ENCODE measurements around the gene ZNF800.
A peak's percentile ranks its signal among the peaks of the same experiment; 100 is the strongest.
"Not testable (repeated sequence)": the region's sequence is repeated elsewhere in the genome, so short reads cannot be mapped to it uniquely, and the experiment has no call there.

The ZNF800 gene, protein sequence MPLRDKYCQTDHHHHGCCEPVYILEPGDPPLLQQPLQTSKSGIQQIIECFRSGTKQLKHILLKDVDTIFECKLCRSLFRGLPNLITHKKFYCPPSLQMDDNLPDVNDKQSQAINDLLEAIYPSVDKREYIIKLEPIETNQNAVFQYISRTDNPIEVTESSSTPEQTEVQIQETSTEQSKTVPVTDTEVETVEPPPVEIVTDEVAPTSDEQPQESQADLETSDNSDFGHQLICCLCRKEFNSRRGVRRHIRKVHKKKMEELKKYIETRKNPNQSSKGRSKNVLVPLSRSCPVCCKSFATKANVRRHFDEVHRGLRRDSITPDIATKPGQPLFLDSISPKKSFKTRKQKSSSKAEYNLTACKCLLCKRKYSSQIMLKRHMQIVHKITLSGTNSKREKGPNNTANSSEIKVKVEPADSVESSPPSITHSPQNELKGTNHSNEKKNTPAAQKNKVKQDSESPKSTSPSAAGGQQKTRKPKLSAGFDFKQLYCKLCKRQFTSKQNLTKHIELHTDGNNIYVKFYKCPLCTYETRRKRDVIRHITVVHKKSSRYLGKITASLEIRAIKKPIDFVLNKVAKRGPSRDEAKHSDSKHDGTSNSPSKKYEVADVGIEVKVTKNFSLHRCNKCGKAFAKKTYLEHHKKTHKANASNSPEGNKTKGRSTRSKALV

DNA sequence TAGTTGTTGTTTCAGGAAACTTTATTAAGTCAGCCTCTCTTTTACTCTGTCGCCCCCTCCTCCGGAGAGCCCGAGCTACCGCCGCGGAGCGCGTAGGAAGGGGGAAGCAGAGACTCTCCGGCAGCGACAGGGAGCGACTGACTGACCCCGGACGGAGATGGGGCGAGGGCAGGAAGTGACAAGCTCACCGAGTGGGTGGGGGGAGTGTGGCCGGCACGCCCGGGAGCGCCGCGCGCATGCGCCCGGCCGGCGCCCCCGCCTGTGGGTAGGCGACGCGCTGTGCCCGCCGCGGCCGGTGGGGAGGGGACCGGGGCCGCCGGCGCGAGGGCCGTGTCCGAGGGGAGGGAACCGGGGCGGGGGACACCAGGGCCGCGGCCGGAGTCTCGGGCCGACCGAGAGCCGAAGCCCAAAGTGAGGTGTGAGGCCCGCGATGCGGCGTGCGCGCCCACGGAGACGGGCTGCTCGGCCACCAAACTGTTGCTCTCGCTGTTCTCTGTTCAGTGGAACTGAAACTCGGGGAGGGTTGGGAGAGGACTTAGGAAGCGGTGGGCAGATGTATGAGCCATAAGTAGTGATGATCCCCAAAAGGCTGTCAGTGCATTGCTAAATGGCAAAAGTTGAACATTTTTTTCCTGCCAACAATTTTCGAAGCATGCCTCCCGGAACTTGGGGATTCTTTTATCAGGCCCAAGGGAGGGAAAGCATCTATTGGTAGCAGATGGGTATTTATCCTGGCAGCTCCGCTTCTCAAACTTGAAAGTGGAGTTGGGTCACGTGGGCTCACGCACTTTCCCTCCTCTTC is at the start of gene ZNF800:
ZNF800 (minus strand) TSS at position 143 of the 802 bp plus-strand sequence. CDS start 1,151 bp downstream, outside the sequence.
- peak; percentile 75 for DNase-seq (ENCODE audit: low read depth)

DNA sequence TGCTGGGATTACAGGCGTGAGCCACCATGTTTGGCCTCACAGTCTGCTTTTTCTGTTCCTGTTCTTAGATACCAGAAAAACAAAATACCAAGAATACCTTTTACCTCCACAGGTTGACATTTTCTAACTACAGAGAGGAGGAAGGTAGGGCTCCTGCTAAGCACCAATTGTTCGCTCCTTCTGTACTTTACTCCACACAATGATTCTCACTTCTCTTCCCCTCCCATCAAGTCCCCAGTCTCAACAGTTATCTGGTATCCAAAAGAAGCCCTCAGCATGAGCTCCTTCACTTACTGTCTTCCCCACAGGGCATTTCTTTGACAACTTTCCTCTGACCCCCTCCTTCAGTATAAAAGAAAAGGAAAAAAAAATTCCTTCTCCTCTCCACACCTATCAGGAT is 47.7 kb upstream of the ZNF800 start:
- DNase-seq (ENCODE audit: low read depth) = no peak

DNA sequence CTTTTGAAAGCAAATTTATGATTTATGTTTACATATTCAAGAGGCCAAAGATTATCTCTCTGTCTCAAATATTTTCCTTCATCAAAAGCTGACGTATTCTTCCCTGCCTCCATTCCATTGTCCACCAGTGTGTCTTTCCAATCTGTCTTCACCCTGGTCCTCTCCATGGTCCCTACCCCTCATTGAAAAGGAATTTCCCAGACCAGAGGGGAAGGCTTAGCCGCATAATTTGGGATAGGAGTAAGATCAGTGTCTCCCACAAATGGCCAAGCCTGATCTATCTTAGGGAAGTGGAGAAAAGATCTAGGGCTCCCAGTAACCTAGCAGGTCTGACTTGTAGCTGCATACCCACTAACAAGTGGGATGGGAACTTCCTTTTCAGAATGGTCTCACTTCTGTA is 46.3 kb upstream of the ZNF800 start:
- DNase-seq (ENCODE audit: low read depth) = no peak

DNA sequence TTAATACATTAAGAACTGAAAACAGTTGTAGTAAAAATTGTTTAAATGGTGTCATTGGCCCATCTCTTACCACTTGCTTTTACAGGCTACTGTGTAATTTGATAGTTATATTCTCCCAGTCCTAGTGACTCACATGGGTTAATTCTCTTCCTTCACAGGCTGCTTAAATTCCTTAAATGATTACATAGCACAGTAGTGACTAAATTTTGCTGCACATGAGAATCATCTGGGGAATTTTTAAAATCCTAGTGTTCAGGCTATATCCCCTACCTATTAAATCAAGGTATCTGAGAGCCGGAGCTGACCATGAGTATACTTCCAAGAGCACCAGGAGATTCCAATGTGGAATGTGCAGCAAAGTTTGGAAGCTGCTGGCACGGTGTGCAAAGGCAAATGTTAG is 45.3 kb upstream of the ZNF800 start:
- DNase-seq (ENCODE audit: low read depth) = peak; percentile 8

DNA sequence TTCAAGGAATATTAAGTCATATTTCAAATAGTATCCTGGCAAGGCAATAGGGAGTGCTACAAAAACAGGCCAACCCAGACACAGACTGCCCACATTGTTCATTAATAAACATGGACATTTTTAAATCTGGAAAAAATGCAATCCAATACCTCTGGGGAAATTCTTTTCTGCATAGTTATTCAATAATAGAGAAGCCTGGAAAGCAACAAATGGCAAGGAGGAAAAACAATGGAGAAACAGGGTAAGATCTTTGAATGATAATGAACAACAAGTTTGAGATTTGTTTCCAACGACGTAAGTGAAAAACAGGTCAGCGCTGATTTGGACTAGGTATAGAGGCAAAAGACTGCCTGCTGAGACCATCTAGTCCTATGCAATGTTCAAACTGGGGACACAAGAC is 44.7 kb upstream of the ZNF800 start:
- no peak for DNase-seq (ENCODE audit: low read depth)

DNA sequence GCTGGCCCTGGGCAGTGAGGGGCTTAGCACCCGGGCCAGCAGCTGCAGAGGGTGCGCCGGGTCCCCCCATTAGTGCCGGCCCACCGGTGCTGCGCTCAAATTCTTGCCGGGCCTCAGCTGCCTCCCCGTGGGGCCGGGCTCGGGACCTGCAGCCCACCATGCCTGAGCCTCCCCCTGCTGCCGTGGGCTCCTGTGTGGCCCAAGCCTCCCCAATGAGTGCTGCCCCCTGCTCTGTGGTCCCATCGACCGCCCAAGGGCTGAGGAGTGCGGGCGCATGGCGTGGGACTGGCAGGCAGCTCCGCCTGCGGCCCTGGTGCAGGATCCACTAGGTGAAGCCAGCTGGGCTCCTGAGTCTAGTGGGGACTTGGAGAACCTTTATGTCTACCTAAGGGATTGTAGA is 36.8 kb upstream of the ZNF800 start:
- not testable (repeated sequence) for DNase-seq (ENCODE audit: low read depth)

DNA sequence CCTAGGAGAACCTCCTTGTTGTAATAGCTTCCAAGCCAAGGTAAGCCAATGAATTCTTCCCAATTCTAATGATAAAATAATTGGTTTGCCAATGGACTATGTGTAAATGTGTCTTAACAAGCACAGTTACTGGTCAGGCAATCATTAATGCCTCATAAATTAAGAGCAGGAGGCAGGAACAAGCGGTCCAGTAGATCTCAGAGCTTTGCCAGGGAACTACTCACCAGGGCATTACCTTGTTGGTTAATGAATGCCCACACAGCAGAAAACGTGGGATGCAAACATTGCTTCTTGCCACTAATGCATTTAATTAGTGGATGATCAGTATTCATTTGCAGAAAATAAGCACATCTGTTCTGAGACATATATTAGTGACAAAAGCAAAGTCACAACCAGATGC is 26.7 kb upstream of the ZNF800 start:
- DNase-seq (ENCODE audit: low read depth) = no peak

DNA sequence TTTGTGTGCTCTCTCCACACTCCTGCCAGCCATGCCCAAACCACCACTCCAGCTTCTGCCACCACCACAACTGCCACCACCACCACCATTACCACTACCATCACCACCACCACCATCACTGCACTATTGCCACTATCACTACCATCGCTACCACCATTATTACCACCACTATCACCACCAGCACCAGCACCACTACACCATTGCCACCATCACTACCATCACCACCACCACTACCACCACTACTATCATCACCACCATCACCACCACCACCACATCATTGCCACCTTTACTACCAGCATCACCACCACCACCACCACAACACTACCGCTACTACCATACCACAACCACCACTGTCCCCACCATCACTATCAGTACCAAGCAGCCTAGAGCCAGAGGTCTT is 26.0 kb upstream of the ZNF800 start:
- no peak for DNase-seq (ENCODE audit: low read depth)

DNA sequence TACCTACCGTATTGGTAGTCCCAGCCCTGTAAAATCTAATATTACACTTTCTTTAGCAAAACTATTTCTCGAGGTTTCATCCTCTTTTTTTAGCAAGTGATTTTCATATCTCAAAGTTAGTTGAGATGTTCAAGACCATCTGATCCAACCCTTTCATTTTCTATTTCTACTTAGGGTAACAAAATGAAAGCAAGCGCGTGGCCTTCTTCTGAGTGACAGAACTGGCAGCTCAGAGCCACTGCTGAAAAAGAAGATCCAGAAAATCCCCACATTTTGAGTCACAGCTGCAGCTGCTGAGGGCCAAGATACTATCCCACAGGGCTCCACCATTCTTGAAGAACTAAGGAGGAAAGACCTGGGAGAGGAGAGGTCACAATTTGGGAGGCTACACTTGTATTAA is 24.8 kb upstream of the ZNF800 start:
- no peak for DNase-seq (ENCODE audit: low read depth)

DNA sequence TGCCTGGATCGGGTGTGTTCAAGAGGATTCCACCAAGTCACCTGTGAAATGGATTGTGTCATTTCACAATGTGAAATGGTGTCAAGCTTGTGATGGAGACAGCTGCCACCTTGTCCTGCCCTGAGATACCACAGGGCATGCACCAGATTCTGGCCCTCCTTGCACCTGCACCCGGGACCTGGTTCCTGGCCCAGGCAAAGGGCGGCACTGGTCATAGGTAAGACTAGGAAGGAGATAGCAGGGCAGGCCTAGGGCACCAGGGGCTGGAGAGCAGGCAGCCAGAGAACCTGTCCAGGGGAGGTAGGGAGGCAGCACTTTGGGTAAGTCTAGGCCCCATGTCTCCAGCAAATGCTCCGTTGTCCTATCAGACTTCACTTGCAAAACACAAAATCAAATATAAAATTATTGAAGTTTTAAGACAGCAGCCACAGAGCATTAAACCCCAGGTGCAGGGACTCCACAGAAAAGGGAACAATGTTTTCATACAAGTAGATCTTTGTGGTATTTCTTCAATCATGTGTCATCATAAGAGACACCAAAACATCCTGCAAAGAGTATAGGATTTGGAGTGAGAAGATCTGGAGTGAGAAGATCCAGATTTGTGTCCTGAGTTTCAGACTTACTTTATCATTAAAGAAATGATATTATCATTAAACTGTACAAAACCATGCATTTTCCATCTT is 22.7 kb upstream of the ZNF800 start:
- no peak for DNase-seq (ENCODE audit: low read depth)

DNA sequence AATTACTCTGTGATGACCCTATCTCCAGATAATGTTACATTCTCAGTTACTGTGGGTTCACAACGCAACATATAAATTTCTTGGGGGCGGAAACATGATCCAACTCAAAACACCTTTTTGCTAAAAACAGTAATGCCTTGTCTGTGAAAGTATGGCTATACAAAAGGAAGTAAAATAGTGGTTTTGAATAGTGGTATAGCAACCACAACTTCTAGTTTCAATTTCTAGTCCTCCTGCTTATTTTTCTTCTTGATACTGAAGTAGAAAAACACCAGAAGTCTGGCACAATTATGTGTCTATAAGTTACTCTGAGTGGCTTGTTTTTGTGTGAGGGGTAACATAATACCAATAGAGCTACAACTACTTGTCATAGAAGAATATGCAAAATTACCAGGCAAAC is 21.5 kb upstream of the ZNF800 start:
- DNase-seq (ENCODE audit: low read depth) = no peak

DNA sequence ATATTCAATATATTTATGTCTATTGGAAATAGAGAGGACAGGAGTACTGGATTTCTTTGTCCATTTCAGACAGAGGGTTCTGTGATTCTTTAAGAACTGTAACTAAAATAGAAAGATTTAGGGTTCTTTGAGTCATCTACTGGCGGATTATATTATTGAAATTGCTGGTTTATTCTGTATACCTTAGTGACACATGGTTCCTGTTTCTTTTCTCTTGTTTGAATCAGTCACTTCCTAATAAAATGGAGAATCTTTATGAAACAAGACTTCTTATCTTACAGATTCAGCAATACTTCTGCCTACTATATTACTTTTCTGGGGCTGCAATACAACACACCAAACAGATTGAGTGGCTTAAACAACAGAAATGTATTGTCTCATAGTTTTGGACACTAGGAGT is 20.8 kb upstream of the ZNF800 start:
- no peak for DNase-seq (ENCODE audit: low read depth)

DNA sequence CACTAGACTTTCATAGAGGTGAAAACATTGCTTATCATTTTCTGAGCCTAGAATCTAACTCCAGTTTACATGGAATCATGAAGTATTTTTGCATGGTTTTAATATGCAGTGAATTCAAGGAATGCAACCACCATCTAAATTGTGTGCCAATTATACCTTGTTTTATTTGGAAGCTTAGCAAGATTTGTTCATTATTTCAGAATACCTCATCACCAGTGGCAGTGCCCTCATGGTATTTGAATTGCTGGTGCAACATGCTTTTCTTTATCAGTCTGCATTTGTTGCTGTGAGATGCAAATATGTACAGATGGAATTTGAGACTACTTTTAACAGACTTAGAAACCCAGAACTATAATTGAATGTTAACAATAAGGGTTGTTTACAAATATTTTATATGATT is 18.7 kb upstream of the ZNF800 start:
- no peak for DNase-seq (ENCODE audit: low read depth)

DNA sequence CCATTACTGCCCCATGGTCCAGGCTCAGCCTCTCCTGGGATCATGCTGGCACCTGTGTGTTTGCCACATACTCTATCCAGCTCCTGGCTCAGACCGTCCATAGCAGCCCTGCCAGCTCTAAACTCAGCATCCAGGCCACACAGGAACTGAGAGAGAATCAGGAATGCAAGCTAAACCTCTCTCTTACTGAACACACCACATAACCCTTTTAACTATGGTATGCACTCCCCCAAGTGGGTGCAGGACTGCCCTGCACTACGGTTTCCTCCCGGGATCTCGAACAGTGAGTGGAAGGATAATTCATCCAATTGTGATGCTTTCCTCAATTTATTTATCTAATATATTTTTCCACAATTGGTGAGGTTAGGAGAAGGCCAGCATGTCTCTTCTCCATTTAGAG is 17.1 kb upstream of the ZNF800 start:
- DNase-seq (ENCODE audit: low read depth) = no peak

DNA sequence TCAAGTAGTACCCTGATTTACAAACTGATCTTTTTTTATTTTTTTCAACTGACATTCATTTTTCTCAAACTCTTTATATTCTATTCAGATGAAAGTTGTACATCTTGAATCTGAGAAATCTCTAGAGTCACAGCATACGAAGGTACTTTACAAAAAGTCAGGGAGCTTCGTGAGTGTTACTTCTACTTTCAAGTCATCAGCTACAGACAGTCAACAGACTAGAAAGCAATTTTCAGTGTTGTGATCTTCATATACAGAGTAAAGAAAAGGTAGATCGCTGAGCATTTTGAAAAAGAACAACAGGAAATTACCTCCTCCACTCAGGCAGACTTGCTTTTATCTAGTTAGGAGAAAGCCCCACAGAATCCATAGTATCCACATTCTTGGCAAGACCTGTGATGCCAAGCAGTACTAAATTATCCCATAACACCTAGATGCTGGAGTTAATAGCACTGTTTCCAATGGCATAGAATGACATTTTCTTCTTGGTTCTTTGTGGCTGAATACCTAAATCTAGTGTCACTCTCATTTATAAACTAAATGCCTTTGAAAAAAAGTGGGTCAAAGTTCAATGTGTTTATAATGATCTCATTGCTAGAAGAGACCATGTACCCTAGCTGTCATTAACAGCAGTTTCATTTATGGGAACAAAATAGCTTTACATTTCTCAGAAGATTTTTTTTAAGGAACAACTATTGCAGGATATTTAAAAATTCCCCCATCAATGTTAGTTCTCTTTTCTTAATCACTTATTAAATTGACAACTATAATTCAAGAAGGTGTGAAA is 12.0 kb upstream of the ZNF800 start:
- DNase-seq (ENCODE audit: low read depth) = no peak

DNA sequence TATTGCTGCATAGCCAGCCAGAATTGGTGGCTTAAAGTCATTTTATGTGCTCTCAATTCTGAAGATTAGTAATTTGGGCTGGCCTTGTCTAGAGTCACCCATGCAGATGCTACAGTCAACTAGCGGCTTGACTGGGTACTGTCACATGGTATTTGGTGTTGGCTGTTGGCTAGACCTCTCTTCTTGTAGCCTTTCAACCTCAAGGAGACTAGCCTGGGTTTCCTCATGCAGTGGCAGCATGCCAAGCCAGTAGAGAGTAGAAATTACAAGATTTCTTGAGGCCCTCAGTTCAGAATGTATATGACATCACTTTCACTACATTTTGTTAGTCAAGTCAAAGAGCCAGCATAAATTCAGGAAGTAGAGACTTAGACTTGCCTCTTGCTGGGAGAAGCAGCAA is 3.7 kb upstream of the ZNF800 start:
- DNase-seq (ENCODE audit: low read depth) = no peak

DNA sequence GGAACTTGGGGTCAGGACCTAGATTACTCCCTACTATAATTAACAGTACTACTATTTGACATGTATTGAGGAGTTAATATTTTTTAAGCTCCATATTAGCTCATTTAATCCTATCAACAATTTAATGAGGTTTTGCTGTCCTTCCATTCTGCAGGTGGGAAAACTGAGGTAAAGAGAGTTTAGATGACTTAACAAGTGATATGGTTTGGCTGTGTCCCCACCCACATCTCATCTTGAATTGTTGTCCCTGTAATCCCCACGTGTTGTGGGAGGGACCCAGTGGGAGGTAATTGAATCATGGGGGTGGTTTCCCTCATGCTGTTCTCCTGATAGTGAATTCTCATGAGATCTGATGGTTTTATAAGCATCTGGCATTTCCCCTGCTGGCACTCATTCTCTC is 2.6 kb upstream of the ZNF800 start:
- not testable (repeated sequence) for DNase-seq (ENCODE audit: low read depth)

DNA sequence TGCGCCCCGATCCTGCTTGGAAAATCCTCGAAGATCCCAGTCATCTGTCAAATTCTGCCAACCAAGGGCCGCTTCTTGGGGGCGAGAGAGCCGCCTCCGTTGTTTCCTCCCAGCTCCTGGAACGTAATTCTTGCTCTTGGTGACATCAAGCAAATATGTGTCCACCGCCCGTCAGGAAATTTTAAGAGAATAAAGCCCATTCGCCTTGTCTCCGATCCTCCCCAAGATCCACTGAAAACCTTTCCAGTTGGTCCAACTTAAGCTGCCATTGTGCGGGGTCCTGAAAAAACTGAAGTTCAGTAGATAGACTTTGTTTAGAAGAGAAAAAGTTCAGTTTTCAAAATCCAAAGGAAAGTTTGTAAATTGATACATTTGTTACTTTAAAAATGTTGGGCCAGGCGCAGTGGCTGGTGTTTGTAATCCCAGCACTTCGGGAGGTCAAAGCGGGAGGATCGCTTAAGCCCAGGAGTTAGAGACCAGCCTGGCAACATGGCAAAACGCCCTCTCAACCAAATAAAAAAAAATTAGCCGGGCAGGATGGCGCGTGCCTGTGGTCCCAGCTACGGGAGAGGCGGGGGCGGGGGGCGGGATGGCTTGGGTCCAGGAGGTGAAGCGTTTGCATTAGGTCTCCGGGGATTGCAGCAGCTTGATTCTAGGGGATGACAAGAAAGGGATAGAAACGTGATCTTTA is 1.0 kb upstream of the ZNF800 start:
- no peak for DNase-seq (ENCODE audit: low read depth)

DNA sequence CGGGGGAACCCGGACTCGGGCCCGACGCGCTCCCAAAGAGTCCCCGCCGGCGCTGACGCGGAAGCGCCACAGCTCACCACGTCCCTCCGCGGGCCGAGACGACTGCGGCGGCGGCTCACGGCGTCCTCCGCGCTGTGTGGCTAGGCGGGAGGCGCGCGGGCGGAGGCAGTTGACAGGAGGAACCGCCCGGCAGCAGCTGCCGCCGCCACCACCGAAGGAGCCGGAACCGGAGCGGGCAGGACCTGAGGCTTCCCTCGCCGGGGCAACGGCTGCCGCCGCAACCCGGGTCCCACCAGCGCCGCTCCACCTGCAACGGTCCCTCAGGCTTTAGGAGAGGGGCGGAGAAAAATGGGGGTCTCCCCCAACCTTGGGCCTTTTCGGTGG is 334 bp downstream of the ZNF800 start:
- peak; percentile 6 for DNase-seq (ENCODE audit: low read depth)

DNA sequence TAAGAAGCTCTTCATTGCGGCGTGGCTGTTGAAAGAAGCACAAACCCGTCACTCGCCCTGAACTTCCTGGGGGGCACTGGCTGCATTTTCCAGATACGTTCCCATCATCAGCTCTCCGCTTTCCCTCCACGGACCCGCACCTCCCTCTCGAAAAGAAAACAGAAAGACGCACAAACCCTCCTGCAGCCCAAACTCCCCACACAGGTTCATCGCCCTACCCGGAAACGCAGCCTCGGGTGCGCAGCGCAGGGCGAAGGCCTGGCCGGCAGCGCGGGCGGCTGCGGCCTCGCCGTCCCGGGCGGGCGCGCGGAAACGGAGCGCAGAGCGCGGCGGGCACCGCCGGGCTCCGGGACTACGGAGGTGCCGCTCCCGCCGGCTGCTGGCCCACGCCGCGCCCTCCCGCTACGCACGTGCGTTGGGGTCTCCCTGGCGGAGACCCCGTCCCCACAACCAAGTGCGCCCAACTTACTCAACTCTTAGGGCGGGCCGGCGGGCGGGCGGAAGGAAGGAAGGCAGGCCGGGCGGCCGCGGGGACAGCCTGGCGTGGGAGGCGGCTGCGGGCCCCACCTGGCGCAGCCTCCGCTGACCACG is 822 bp downstream of the ZNF800 start:
- DNase-seq (ENCODE audit: low read depth) = no peak
